ENCODE data around the gene ENTREP3.
"Not testable (repeated sequence)": the region's sequence is repeated elsewhere in the genome, so short reads cannot be mapped to it uniquely, and the experiment has no call there.

Gene ENTREP3

GRCh38 chr1:155220211-155220965 lies 34.9 kb downstream of the ENTREP3 start:
- DNase-seq, result not testable (repeated sequence)

- DNase-seq, result peak; percentile 6
These were observed 35.7 kb downstream of the ENTREP3 start for GRCh38 chr1:155219592-155220031.

- peak; percentile 60 for DNase-seq
These were observed 36.3 kb downstream of the ENTREP3 start for GRCh38 chr1:155218854-155219591.

GRCh38 chr1:155214702-155215101 lies 40.6 kb downstream of the ENTREP3 start:
- DNase-seq, result not testable (repeated sequence)

- DNase-seq, result not testable (repeated sequence)
These were observed 43.2 kb downstream of the ENTREP3 start for GRCh38 chr1:155212051-155212440.

- DNase-seq, result not testable (repeated sequence)
These were observed 43.8 kb downstream of the ENTREP3 start for GRCh38 chr1:155211381-155212050.

- no peak for DNase-seq
These were observed 44.8 kb downstream of the ENTREP3 start for GRCh38 chr1:155210314-155211104.

- no peak for DNase-seq
These were observed 46.0 kb downstream of the ENTREP3 start for GRCh38 chr1:155209312-155209721.

- peak; percentile 71 for DNase-seq
These were observed 46.6 kb downstream of the ENTREP3 start, which contains the start of gene MTX1 for GRCh38 chr1:155208541-155209311. TSS of gene MTX1 (plus strand) at chr1:155208695. CDS start at chr1:155208805, 110 bp downstream.

GRCh38 chr1:155207806-155208540 lies 47.3 kb downstream of the ENTREP3 start, which contains the start of gene THBS3:
TSS of gene THBS3 (minus strand) at chr1:155207897. CDS start at chr1:155207876, 21 bp downstream.
- DNase-seq, result peak; percentile 31

- peak; percentile 83 for DNase-seq
These were observed 48.1 kb downstream of the ENTREP3 start for GRCh38 chr1:155206891-155207805.

- no peak for DNase-seq
These were observed 49.2 kb downstream of the ENTREP3 start for GRCh38 chr1:155205969-155206593.

GRCh38 chr1:155205035-155205434 lies 50.2 kb downstream of the ENTREP3 start:
- DNase-seq, result no peak

- no peak for DNase-seq
These were observed 52.4 kb downstream of the ENTREP3 start for GRCh38 chr1:155202731-155203515.

- DNase-seq, result no peak
These were observed 53.1 kb downstream of the ENTREP3 start for GRCh38 chr1:155202198-155202597.

- DNase-seq, result no peak
These were observed 54.4 kb downstream of the ENTREP3 start for GRCh38 chr1:155200920-155201319.

- DNase-seq, result no peak
These were observed 55.5 kb downstream of the ENTREP3 start for GRCh38 chr1:155199792-155200191.

- no peak for DNase-seq
These were observed 56.8 kb downstream of the ENTREP3 start for GRCh38 chr1:155198547-155198906.
